HepG2 (cell line): ENCODE results near the gene ZNF683. TPM values are rescaled to one million over a fixed set of nuclear protein-coding genes. Genes with fewer than 3 reads are reported as not detected.

Source experiments
- ARID5B ChIP-seq: IDR thresholded peaks from 2 replicates; pipeline ENCODE4 v1.4.0; 2020; ENCODE audit warnings: mild to moderate bottlenecking, missing genetic modification reagents
- CEBPB ChIP-seq: IDR thresholded peaks from 2 replicates; pipeline ENCODE4 v1.6.1; 2011; ENCODE audit warnings: low read depth, low read length, improper control_type of control experiment, borderline replicate concordance
- HDAC1 ChIP-seq: sonication (generic); formaldehyde crosslinking; IDR thresholded peaks from 2 replicates; pipeline ENCODE4 v1.5.1; 2020; ENCODE audit warnings: mild to moderate bottlenecking, missing genetic modification reagents
- HINFP ChIP-seq: sonication (generic); formaldehyde crosslinking; IDR thresholded peaks from 2 replicates; pipeline ENCODE4 v1.4.0; 2020; ENCODE audit warnings: low read depth, mild to moderate bottlenecking, missing genetic modification reagents
- IRF2 ChIP-seq: IDR thresholded peaks from 2 replicates; pipeline ENCODE4 v1.6.1; 2018; ENCODE audit warnings: missing genetic modification reagents, missing compliant biosample characterization
- IRF9 ChIP-seq: sonication (generic); formaldehyde crosslinking; IDR thresholded peaks from 2 replicates; pipeline ENCODE4 v1.8.0; 2022; ENCODE audit warnings: missing genetic modification reagents, mild to moderate bottlenecking, borderline replicate concordance
- ISL2 ChIP-seq: sonication (generic); formaldehyde crosslinking; IDR thresholded peaks from 2 replicates; pipeline ENCODE4 v1.5.0; 2020; ENCODE audit warnings: missing genetic modification reagents
- KDM6A ChIP-seq: IDR thresholded peaks from 2 replicates; pipeline ENCODE4 v1.6.1; 2016; ENCODE audit warnings: low read depth
- MYC ChIP-seq: sonication (generic); formaldehyde crosslinking; IDR thresholded peaks from 2 replicates; pipeline ENCODE4 v1.9.0; 2021; ENCODE audit warnings: missing genetic modification reagents, borderline replicate concordance
- NONO ChIP-seq, 2 experiments: fragments of 450-650 bp in 1 of 2; sonication (generic) in 1 of 2; formaldehyde crosslinking in 1 of 2; IDR thresholded peaks in 1 of 2; conservative IDR thresholded peaks in 1 of 2; 2 replicates each; pipeline versions ENCODE4 v1.6.1 to v1.8.0; 2017 to 2022; ENCODE audit warnings: mild to moderate bottlenecking in 1 of 2, missing genetic modification reagents in 1 of 2, moderate library complexity in 1 of 2
- PATZ1 ChIP-seq: sonication (generic); formaldehyde crosslinking; IDR thresholded peaks from 2 replicates; pipeline ENCODE4 v1.4.0; 2020; ENCODE audit warnings: missing genetic modification reagents
- TGIF2 ChIP-seq: IDR thresholded peaks from 2 replicates; pipeline ENCODE4 v1.6.1; 2016; ENCODE audit warnings: control low read depth, missing compliant biosample characterization
- THAP8 ChIP-seq: sonication (generic); formaldehyde crosslinking; IDR thresholded peaks from 2 replicates; pipeline ENCODE4 v1.5.1; 2020; ENCODE audit warnings: missing genetic modification reagents, mild to moderate bottlenecking, borderline replicate concordance
- ZBTB33 ChIP-seq: sonication (generic); formaldehyde crosslinking; IDR thresholded peaks from 2 replicates; pipeline ENCODE4 v1.4.0; 2020; ENCODE audit warnings: missing genetic modification reagents
- ZFP36 ChIP-seq: fragments of 150-350 bp; IDR thresholded peaks from 2 replicates; pipeline ENCODE4 v1.6.1; 2018; ENCODE audit warnings: borderline replicate concordance, low read length, low read depth; ENCODE audit not compliant: partially characterized antibody
- ZNF883 ChIP-seq: sonication (generic); formaldehyde crosslinking; IDR thresholded peaks from 2 replicates; pipeline ENCODE4 v1.5.1; 2020; ENCODE audit warnings: mild to moderate bottlenecking, missing genetic modification reagents; ENCODE audit errors: not compliant biosample characterization
- polyA plus RNA-seq, 8 experiments: library from polyadenylated mRNA; depleted of rRNA in 3 of 8; stranded (reverse) in 7 of 8; unstranded in 1 of 8; fragments of >200 nt; fragmentation: Illumina TruSeq in 4 of 8; extraction: Trizol in 4 of 8; gene quantifications; 2 replicates each; pipeline versions ENCODE4 v1.2.1 to v1.2.3, GENCODE V29; 2011 to 2016; ENCODE audit warnings: low read depth in 4 of 8, missing spikeins in 1 of 8, mixed read lengths in 1 of 8; ENCODE audit not compliant: insufficient read depth in 1 of 8
- total RNA-seq, 5 experiments: library from RNA; depleted of rRNA; stranded (reverse); fragments of >200 nt; fragmentation: Illumina TruSeq; extraction: Trizol; gene quantifications; 2 replicates each; pipeline ENCODE4 v1.2.3, GENCODE V29; 2016; ENCODE audit warnings: low read depth in 1 of 5

Gene ZNF683
- total and polyA plus RNA-seq, 2 of the 13 experiments (the other 11 are each of a cell fraction or from before 2014, with no cell fraction given), result not detected

- TF ChIP-seq ARID5B (CRISPR knock-in tag) (peak; percentile 73; the same call in 1 of the 2 replicates), KDM6A (CRISPR knock-in tag) (peak; percentile 28; the same call in 1 of the 2 replicates), ZNF883 (CRISPR knock-in tag) (no peak), CEBPB (peak; percentile 49; the same call in 1 of the 2 replicates), IRF2 (CRISPR knock-in tag) (peak; percentile 70; the same call in 1 of the 2 replicates), ISL2 (CRISPR knock-in tag) (peak; percentile 46; the same call in 1 of the 2 replicates), ZBTB33 (CRISPR knock-in tag) (0 out of 2 replicates have a peak, but pooled peaks have one; percentile 31), PATZ1 (CRISPR knock-in tag) (peak; percentile 51), THAP8 (no peak), NONO (IDR thresholded peaks at IDR 0.05) (no peak), NONO (CRISPR knock-in tag; conservative IDR thresholded peaks at IDR 0.05) (peak; percentile 16; the same call in 1 of the 2 replicates), TGIF2 (0 out of 2 replicates have a peak, but pooled peaks have one; percentile 7), MYC (CRISPR knock-in tag) (peak; percentile 73; the same call in 1 of the 2 replicates), HDAC1 (CRISPR knock-in tag) (peak; percentile 79), IRF9 (peak; percentile 33; the same call in 1 of the 2 replicates), ZFP36 (peak; percentile 88), HINFP (no peak)
Measured at GRCh38 chr1:26351590-26352337, 20.8 kb downstream of the ZNF683 start (continued).
